ENCODE results near the gene NOXA1.

Gene NOXA1

DNA sequence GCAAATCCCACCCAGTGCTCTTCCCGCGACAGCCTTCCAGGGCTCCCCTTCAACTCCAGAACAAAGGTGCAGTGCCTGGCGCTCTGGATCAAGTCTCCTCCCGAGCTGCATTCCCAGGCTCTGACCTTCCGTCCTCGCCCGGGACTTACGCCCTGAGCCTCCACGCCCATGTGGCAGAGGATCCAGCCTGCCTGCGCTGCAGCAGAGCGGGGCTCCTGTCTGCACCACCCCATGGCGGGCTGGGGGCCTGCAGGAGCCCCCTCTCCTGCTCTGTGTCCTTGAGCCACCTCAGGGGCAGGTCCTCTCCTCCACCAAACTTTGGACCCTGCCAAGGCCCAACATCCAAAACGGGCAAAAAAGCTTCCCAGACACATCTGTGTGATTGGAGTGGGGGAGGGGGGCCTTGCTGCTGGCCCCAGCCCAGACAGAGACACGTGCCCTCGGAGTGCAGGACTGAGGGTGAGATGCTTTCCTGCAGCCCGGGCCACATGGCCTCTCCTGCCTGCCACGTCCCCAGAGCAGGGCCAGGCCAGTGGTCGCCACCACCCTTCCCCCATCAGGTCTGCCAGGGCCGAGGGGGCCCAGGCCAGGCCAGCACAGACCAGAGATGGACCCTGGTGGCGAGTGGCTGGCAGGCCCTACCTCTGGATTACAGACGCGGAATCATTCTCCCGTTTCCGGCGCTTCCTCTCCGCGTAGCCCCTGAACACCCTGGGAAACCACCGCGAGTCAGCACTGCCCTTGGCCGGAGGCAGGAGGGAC lies 31.6 kb downstream of the NOXA1 start:
- peaks cover 30 to 58% of the 10 kb centered on the region in 2 donors for H3K36me3 ChIP-seq (replicated peaks in 1 of 2; ENCODE audit: control insufficient read depth in 2 of 2, insufficient read depth in 2 of 2, low read length in 2 of 2)
- peaks cover 9 to 26% of the 10 kb centered on the region in 2 donors for H3K4me1 ChIP-seq (ENCODE audit: control insufficient read depth in 2 of 2, insufficient read depth in 1 of 2, low read depth in 1 of 2, low read length in 2 of 2)
- no peak overlapping the region for H2BK5ac ChIP-seq (ENCODE audit: low read length)
- peak overlapping the region; percentile 85 for H2BK15ac ChIP-seq (ENCODE audit: low read length)
- no peak overlapping the region for H2AFZ ChIP-seq (ENCODE audit: low read length)
- H3K27ac ChIP-seq (replicated peaks; ENCODE audit: low read length): peak overlapping the region; percentile 38
- peak overlapping the region; percentile 97 for H2AK5ac ChIP-seq (ENCODE audit: low read depth, low read length)
- peak; percentile 69 for DNase-seq (ENCODE audit: low spot score)
- peak overlapping the region; percentile 97 for H3K18ac ChIP-seq (ENCODE audit: low read length)
- peak overlapping the region; percentile 71 for H3K14ac ChIP-seq (ENCODE audit: low read length)
- peak overlapping the region; percentile 96 for H2BK120ac ChIP-seq (ENCODE audit: low read depth, low read length)
- H3K9me3 ChIP-seq (replicated peaks in 1 of 2; ENCODE audit: control insufficient read depth in 2 of 2, insufficient read depth in 1 of 2, low read depth in 1 of 2, low read length in 2 of 2): no peaks in the 10 kb centered on the region
- H4K91ac ChIP-seq (ENCODE audit: low read depth, low read length, poor library complexity): peak overlapping the region; percentile 97
- peaks cover 28% of the 10 kb centered on the region for H3K79me1 ChIP-seq (ENCODE audit: low read depth, low read length)
- H3K23ac ChIP-seq (ENCODE audit: low read depth, low read length, poor library complexity): peak overlapping the region; percentile 85
- no peak overlapping the region for H4K8ac ChIP-seq (ENCODE audit: low read depth, low read length)
- peak overlapping the region; percentile 86 for H3K4me2 ChIP-seq (ENCODE audit: insufficient read depth, low read length, poor library complexity, severe bottlenecking)
- H2BK12ac ChIP-seq (ENCODE audit: low read length): peak overlapping the region; percentile 65
- no CpG with 5 or more reads among the region's 30 CpGs for WGBS, 2 donors (ENCODE audit: extremely low coverage in 2 of 2, insufficient read length in 2 of 2, insufficient replicate concordance in 1 of 2)
- no peak overlapping the region for H3K4ac ChIP-seq (ENCODE audit: low read length)
- H3K27me3 ChIP-seq (ENCODE audit: control insufficient read depth in 3 of 3, insufficient read depth in 3 of 3, low read depth in 1 of 3, low read length in 3 of 3): no peaks in the 10 kb centered on the region
- H3K9ac ChIP-seq (ENCODE audit: low read depth, low read length, poor library complexity): peak overlapping the region; percentile 86
- H3K4me3 ChIP-seq (ENCODE audit: low read length in 2 of 2): no peak overlapping the region

DNA sequence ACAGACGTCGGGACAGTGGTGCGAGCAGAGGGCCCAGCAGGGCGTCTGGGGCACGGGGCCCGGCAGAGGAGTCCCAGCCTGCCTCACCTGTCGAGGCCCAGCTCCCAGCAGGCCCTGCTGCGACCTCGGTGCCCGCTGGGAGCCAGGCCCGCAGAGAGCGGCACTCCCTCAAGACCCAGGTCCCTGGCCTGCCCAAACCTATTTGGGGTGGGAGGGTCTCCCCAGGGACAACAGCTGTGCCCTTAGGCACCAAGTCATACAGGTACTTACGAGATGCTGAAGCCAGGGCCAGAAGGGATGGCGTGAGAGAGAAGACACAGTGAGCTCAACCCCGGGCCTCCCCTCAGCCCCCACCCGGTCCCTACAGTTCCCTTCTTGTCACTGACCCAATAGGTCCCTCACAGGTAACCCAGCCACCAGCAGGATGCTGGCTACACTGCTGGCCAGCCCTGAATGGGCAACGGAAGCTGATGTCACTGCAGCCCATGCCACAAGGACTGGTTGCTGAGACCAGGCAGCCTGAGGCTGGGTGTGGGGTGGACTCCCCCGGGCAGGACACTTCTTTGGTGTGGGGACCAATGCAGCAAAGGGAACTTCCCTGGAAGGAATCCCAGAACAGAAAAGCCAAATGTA lies 32.3 kb downstream of the NOXA1 start:
- DNase-seq (ENCODE audit: low spot score): no peak
- Histone ChIP-seq H3K18ac (ENCODE audit: low read length) (peak overlapping the region; percentile 39), H2BK12ac (ENCODE audit: low read length) (peak overlapping the region; percentile 65), H3K27ac (replicated peaks; ENCODE audit: low read length) (no peak overlapping the region), H3K79me1 (ENCODE audit: low read depth, low read length) (peaks cover 28% of the 10 kb centered on the region), H2AK5ac (ENCODE audit: low read depth, low read length) (peak overlapping the region; percentile 87), H3K27me3 (ENCODE audit: control insufficient read depth in 3 of 3, insufficient read depth in 3 of 3, low read depth in 1 of 3, low read length in 3 of 3) (no peaks in the 10 kb centered on the region), H2BK5ac (ENCODE audit: low read length) (peak overlapping the region; percentile 75), H3K4me2 (ENCODE audit: insufficient read depth, low read length, poor library complexity, severe bottlenecking) (no peak overlapping the region), H2AFZ (ENCODE audit: low read length) (no peak overlapping the region), H3K14ac (ENCODE audit: low read length) (no peak overlapping the region), H3K4ac (ENCODE audit: low read length) (no peak overlapping the region), H4K91ac (ENCODE audit: low read depth, low read length, poor library complexity) (no peak overlapping the region), H3K9me3 (replicated peaks in 1 of 2; ENCODE audit: control insufficient read depth in 2 of 2, insufficient read depth in 1 of 2, low read depth in 1 of 2, low read length in 2 of 2) (no peaks in the 10 kb centered on the region), H3K36me3 (replicated peaks in 1 of 2; ENCODE audit: control insufficient read depth in 2 of 2, insufficient read depth in 2 of 2, low read length in 2 of 2) (peaks cover 26 to 53% of the 10 kb centered on the region in 2 donors), H4K8ac (ENCODE audit: low read depth, low read length) (no peak overlapping the region), H2BK15ac (ENCODE audit: low read length) (peak overlapping the region; percentile 54), H3K9ac (ENCODE audit: low read depth, low read length, poor library complexity) (peak overlapping the region; percentile 74), H3K4me3 (ENCODE audit: low read length in 2 of 2) (no peak overlapping the region), H3K23ac (ENCODE audit: low read depth, low read length, poor library complexity) (peak overlapping the region; percentile 73), H3K4me1 (ENCODE audit: control insufficient read depth in 2 of 2, insufficient read depth in 1 of 2, low read depth in 1 of 2, low read length in 2 of 2) (peaks cover 11 to 26% of the 10 kb centered on the region in 2 donors), H2BK120ac (ENCODE audit: low read depth, low read length) (peak overlapping the region; percentile 22)
- no CpG with 5 or more reads among the region's 18 CpGs for WGBS, 2 donors (ENCODE audit: extremely low coverage in 2 of 2, insufficient read length in 2 of 2, insufficient replicate concordance in 1 of 2)

DNA sequence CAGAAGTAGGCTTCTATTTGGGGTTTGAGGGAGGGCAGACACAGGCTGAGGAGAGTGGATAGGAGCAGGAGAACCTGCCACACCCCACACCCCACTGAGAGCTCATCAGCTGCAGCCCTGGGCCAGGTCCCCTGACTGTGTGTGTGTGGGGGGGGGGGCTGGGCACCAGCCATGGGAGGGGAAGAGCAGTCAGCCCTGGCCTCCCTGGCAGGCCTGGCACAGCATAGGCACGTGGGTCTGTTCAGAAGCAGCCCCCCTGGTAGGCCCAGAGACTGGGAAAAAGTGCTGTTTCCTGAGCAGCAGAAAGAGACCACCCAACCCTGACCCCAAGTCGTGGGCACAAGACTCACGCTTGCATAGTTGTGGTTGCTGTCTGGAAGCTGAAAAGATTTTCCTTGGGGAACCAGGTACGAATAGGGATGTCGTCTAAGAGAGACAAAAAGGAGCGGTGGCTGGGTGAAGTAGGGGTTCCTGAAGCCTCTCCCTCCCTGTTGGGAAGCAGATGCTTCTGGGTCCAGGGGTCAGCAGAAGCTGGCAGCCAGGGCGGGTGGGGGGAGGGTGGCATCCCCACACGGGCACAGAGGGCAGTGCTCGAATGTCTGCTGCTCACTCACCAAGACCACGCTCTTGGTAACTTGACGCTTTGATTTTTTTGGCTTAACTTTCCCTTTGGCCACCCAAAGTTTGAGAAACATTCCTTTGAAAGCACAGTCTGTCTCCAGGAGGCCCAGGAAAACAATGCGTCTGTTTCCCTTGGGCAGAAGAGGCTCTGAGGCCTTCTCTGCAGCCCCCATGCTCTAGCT lies 33.1 kb downstream of the NOXA1 start:
- no peak overlapping the region for H2BK12ac ChIP-seq (ENCODE audit: low read length)
- H3K4me2 ChIP-seq (ENCODE audit: insufficient read depth, low read length, poor library complexity, severe bottlenecking): no peak overlapping the region
- no peak overlapping the region for H4K8ac ChIP-seq (ENCODE audit: low read depth, low read length)
- H3K14ac ChIP-seq (ENCODE audit: low read length): no peak overlapping the region
- H3K23ac ChIP-seq (ENCODE audit: low read depth, low read length, poor library complexity): peak overlapping the region; percentile 73
- no peak for DNase-seq (ENCODE audit: low spot score)
- no peak overlapping the region for H4K91ac ChIP-seq (ENCODE audit: low read depth, low read length, poor library complexity)
- peak overlapping the region; percentile 75 for H2BK5ac ChIP-seq (ENCODE audit: low read length)
- H3K4ac ChIP-seq (ENCODE audit: low read length): no peak overlapping the region
- H3K79me1 ChIP-seq (ENCODE audit: low read depth, low read length): peaks cover 28% of the 10 kb centered on the region
- H3K9ac ChIP-seq (ENCODE audit: low read depth, low read length, poor library complexity): no peak overlapping the region
- WGBS, 2 donors (ENCODE audit: extremely low coverage in 2 of 2, insufficient read length in 2 of 2, insufficient replicate concordance in 1 of 2): no CpG with 5 or more reads among the region's 12 CpGs
- no peak overlapping the region for H3K4me3 ChIP-seq (ENCODE audit: low read length in 2 of 2)
- H2BK120ac ChIP-seq (ENCODE audit: low read depth, low read length): no peak overlapping the region
- H3K27me3 ChIP-seq (ENCODE audit: control insufficient read depth in 3 of 3, insufficient read depth in 3 of 3, low read depth in 1 of 3, low read length in 3 of 3): no peaks in the 10 kb centered on the region
- no peak overlapping the region for H2BK15ac ChIP-seq (ENCODE audit: low read length)
- H3K27ac ChIP-seq (replicated peaks; ENCODE audit: low read length): no peak overlapping the region
- H2AFZ ChIP-seq (ENCODE audit: low read length): no peak overlapping the region
- H3K18ac ChIP-seq (ENCODE audit: low read length): no peak overlapping the region
- peaks cover 11 to 26% of the 10 kb centered on the region in 2 donors for H3K4me1 ChIP-seq (ENCODE audit: control insufficient read depth in 2 of 2, insufficient read depth in 1 of 2, low read depth in 1 of 2, low read length in 2 of 2)
- no peaks in the 10 kb centered on the region for H3K9me3 ChIP-seq (replicated peaks in 1 of 2; ENCODE audit: control insufficient read depth in 2 of 2, insufficient read depth in 1 of 2, low read depth in 1 of 2, low read length in 2 of 2)
- peaks cover 26 to 53% of the 10 kb centered on the region in 2 donors for H3K36me3 ChIP-seq (replicated peaks in 1 of 2; ENCODE audit: control insufficient read depth in 2 of 2, insufficient read depth in 2 of 2, low read length in 2 of 2)
- H2AK5ac ChIP-seq (ENCODE audit: low read depth, low read length): no peak overlapping the region
